Measurements from ENCODE around the gene KIF15.

GRCh38 chr3:44825264-44825925 is 63.8 kb downstream of the KIF15 start:
- TF ChIP-seq CTCF (IDR thresholded peaks at IDR 0.05) (no peak), POLR2AphosphoS5 (IDR thresholded peaks at IDR 0.05) (no peak)
